GM12878 (cell line): ENCODE measurements around the gene HACD3. TPM values are rescaled to one million over a fixed set of nuclear protein-coding genes. Genes with fewer than 3 reads are reported as not detected.

Source experiments
- ATAC-seq: fragments of 200-7000 bp; cut with Tn5 transposase; 3 replicates; pipeline ENCODE4 v1.9.1; 2020; ENCODE audit warnings: mild to moderate bottlenecking, moderate library complexity
- BruUV-seq: library from RNA; stranded (reverse); fragments of 400-500 nt; replicated peaks from 2 replicates; lab custom pipeline; 2021; lab: Mats Ljungman, UMichigan
- CTCF ChIA-PET: fragments of 300-600 bp; sonication (Branson Sonifier 250); formaldehyde crosslinking; extraction: SDS; loops from one replicate; lab custom pipeline; 2021; ENCODE audit warnings: inconsistent platforms; lab: Yijun Ruan, JAX
- POLR2A ChIA-PET: fragments of 350-600 bp; formaldehyde crosslinking; extraction: SDS; loops from one replicate; lab custom pipeline; 2021; ENCODE audit warnings: inconsistent platforms; lab: Charles Lee
- RAD21 ChIA-PET: fragments of 300-600 bp; sonication (Branson Sonifier 250); formaldehyde crosslinking; loops from one replicate; lab custom pipeline; 2023; ENCODE audit warnings: antibody characterized with exemption; ENCODE audit not compliant: unreplicated experiment; lab: Charles Lee
- SMC1A ChIA-PET: fragments of 300-600 bp; sonication (Branson Sonifier 250); formaldehyde crosslinking; loops from one replicate; lab custom pipeline; 2023; ENCODE audit not compliant: unreplicated experiment, uncharacterized antibody; lab: Charles Lee
- DNase-seq: peaks from one replicate; pipeline ENCODE4 v3.0.0-alpha.2; 2011; ENCODE audit warnings: low read depth, low spot score
- FAIRE-seq: peaks from 3 replicates; lab custom pipeline; 2011; peaks lifted over from hg19 to GRCh38; lab: Jason Lieb, UNC
- H2AFZ ChIP-seq: 2 replicates; pipeline ENCODE4 v1.6.0; 2011; ENCODE audit warnings: low read depth, low read length, control low read depth; ENCODE audit not compliant: control insufficient read depth
- H3K27ac ChIP-seq: 2 replicates; pipeline ENCODE4 v1.5.1; 2011; ENCODE audit warnings: control low read depth; ENCODE audit not compliant: control insufficient read depth, insufficient read depth
- H3K27me3 ChIP-seq, 2 experiments: replicated peaks in 1 of 2; 2 replicates each; pipeline versions ENCODE4 v1.6.0 to v1.6.1; 2011; ENCODE audit warnings: low read length in 1 of 2; ENCODE audit not compliant: control insufficient read depth in 2 of 2, insufficient read depth in 2 of 2
- H3K36me3 ChIP-seq, 2 experiments: 2 replicates each; pipeline ENCODE4 v1.5.1; 2011; ENCODE audit warnings: low read length in 1 of 2; ENCODE audit not compliant: control insufficient read depth in 2 of 2, insufficient read depth in 2 of 2
- H3K4me1 ChIP-seq: 2 replicates; pipeline ENCODE4 v1.6.1; 2011; ENCODE audit warnings: mild to moderate bottlenecking, low read length, moderate library complexity, mixed read lengths; ENCODE audit not compliant: control insufficient read depth, insufficient read depth
- H3K4me2 ChIP-seq: 2 replicates; pipeline ENCODE4 v1.6.0; 2011; ENCODE audit warnings: control low read depth; ENCODE audit not compliant: control insufficient read depth, insufficient read depth
- H3K4me3 ChIP-seq: fragments of 200-600 bp; sonication (generic); 2 replicates; pipeline ENCODE4 v1.5.1; 2016
- H3K79me2 ChIP-seq: 2 replicates; pipeline ENCODE4 v1.6.0; 2011; ENCODE audit warnings: low read length; ENCODE audit not compliant: control insufficient read depth, insufficient read depth
- H3K9ac ChIP-seq: 2 replicates; pipeline ENCODE4 v1.8.0; 2011; ENCODE audit warnings: low read length, control low read depth, mixed read lengths; ENCODE audit not compliant: control insufficient read depth, insufficient read depth
- H3K9me3 ChIP-seq: replicated peaks from 3 replicates; pipeline ENCODE4 v1.5.1; 2011; ENCODE audit warnings: mild to moderate bottlenecking, low read length; ENCODE audit not compliant: control insufficient read depth, insufficient read depth
- H4K20me1 ChIP-seq: 2 replicates; pipeline ENCODE4 v1.6.0; 2011; ENCODE audit not compliant: control insufficient read depth, insufficient read depth
- BHLHE40 ChIP-seq, 2 experiments: fragments of 450-650 bp in 1 of 2; IDR thresholded peaks; 2 replicates each; pipeline ENCODE4 v1.6.1; 2011 to 2017; ENCODE audit warnings: low read depth in 2 of 2, borderline replicate concordance in 1 of 2, improper control_type of control experiment in 1 of 2, low read length in 1 of 2, mild to moderate bottlenecking in 1 of 2
- BRCA1 ChIP-seq: IDR thresholded peaks from 2 replicates; pipeline ENCODE4 v1.6.1; 2011; ENCODE audit warnings: low read depth, low read length, improper control_type of control experiment
- ETV6 ChIP-seq, 2 experiments: fragments of 450-650 bp in 1 of 2; IDR thresholded peaks in 1 of 2; conservative IDR thresholded peaks in 1 of 2; 2 replicates each; pipeline ENCODE4 v1.6.1; 2014; ENCODE audit warnings: antibody characterized with exemption in 1 of 2, borderline replicate concordance in 1 of 2, low read depth in 1 of 2, mild to moderate bottlenecking in 1 of 2, moderate library complexity in 1 of 2
- FOS ChIP-seq: IDR thresholded peaks from 3 replicates; pipeline ENCODE4 v1.6.1; 2011; ENCODE audit warnings: borderline replicate concordance; ENCODE audit not compliant: insufficient read length; ENCODE audit errors: extremely low read depth
- HDAC6 ChIP-seq: fragments of 200-600 bp; sonication (generic); IDR thresholded peaks from one replicate; pipeline ENCODE4 v1.8.0; 2017; ENCODE audit warnings: antibody characterized with exemption; ENCODE audit not compliant: unreplicated experiment
- POLR2AphosphoS5 ChIP-seq: IDR thresholded peaks from 2 replicates; pipeline ENCODE4 v1.6.1; 2011; ENCODE audit warnings: mild to moderate bottlenecking, low read length, inconsistent platforms
- RBBP5 ChIP-seq: fragments of 200-600 bp; sonication (generic); conservative IDR thresholded peaks from 2 replicates; pipeline ENCODE4 v1.6.1; 2016
- SIX5 ChIP-seq: IDR thresholded peaks from 2 replicates; pipeline ENCODE4 v1.6.1; 2011; ENCODE audit warnings: mild to moderate bottlenecking, low read depth, low read length, moderate library complexity; ENCODE audit not compliant: severe bottlenecking
- SMAD1 ChIP-seq: fragments of 450-650 bp; IDR thresholded peaks from 2 replicates; pipeline ENCODE4 v1.6.1; 2018; ENCODE audit warnings: mild to moderate bottlenecking, low read depth; ENCODE audit not compliant: partially characterized antibody
- in situ Hi-C: fragments of 300-500 bp; cut with MboI; formaldehyde crosslinking; loops from 9 replicates; pipeline ENCODE4 v1.14.3; 2018; ENCODE audit warnings: mixed read lengths
- intact Hi-C: fragments of 100-400 bp; cut with micrococcal nuclease; formaldehyde crosslinking; loops from one replicate; pipeline ENCODE4 v1.14.2; 2022; ENCODE audit not compliant: unreplicated experiment
- polyA plus RNA-seq, 11 experiments: library from polyadenylated mRNA; depleted of rRNA in 4 of 11; unstranded in 6 of 11; stranded (reverse) in 5 of 11; fragments of >200 nt; fragmentation: Nextera tagmentation in 4 of 11; fragmentation: Illumina TruSeq in 1 of 11; extraction: Ambion mirVana in 4 of 11; extraction: Trizol in 1 of 11; gene quantifications; 1 replicate in 1 of 11; 2 replicates in 10 of 11; pipeline versions ENCODE4 v1.2.1 to v1.2.3, GENCODE V29; 2011 to 2016; ENCODE audit warnings: inconsistent platforms in 2 of 11, missing spikeins in 2 of 11, low read depth in 1 of 11
- total RNA-seq, 4 experiments: library from RNA; depleted of rRNA in 3 of 4; stranded (reverse); fragments of >200 nt in 3 of 4; fragmentation: Illumina TruSeq in 1 of 4; extraction: Trizol in 1 of 4; gene quantifications; 2 replicates each; pipeline versions ENCODE4 v1.2.1 to v1.2.3, GENCODE V29; 2013 to 2021
- TF ChIP-seq, protein P1 (sequence below): fragments of 450-650 bp; IDR thresholded peaks from 2 replicates; pipeline ENCODE4 v1.6.1; 2017; ENCODE audit warnings: mild to moderate bottlenecking, moderate library complexity

The HACD3 gene
- total and polyA plus RNA-seq, 10 of the 15 experiments (the other 5 are each of a cell fraction or from before 2014, with no cell fraction given): 25.9 to 75.8 (median 48.3) TPM

DNA sequence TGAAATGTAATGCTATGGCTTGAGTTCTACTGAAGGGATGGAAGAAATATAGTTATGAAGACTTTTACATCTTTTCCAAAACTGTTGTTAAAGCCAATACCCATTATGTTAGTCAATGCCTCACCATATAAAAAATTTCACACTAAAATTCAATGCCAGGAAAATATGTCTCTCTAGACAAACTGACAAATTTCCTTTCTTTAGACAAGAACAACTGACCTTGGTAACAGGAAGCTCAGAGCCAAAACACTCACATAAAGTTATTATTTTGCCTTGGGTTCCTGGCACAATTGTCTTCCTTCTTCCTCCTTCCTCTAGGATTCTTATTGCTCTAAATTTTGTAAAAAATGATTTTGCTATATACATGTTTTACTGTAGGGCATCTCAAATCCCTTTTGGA, 54.0 kb downstream of the HACD3 start:
- RAD21 ChIA-PET: no interaction called here
- CTCF ChIA-PET: interaction anchor here (1.0 to 1.4 kb wide), 3 partner anchors 11 to 272 kb away, joined by 3 to 6 read pairs (median 5); no protein-coding TSS in a partner anchor
- TF ChIP-seq SMAD1: no peak
- no peak for TF ChIP-seq ETV6 (conservative IDR thresholded peaks at IDR 0.05 in 1 of 2, IDR thresholded peaks at IDR 0.05 in 1 of 2; ENCODE audit: borderline replicate concordance in 1 of 2, low read depth in 1 of 2)
- no peak for TF ChIP-seq BRCA1
- no peak for TF ChIP-seq POLR2AphosphoS5
- TF ChIP-seq, protein P1, sequence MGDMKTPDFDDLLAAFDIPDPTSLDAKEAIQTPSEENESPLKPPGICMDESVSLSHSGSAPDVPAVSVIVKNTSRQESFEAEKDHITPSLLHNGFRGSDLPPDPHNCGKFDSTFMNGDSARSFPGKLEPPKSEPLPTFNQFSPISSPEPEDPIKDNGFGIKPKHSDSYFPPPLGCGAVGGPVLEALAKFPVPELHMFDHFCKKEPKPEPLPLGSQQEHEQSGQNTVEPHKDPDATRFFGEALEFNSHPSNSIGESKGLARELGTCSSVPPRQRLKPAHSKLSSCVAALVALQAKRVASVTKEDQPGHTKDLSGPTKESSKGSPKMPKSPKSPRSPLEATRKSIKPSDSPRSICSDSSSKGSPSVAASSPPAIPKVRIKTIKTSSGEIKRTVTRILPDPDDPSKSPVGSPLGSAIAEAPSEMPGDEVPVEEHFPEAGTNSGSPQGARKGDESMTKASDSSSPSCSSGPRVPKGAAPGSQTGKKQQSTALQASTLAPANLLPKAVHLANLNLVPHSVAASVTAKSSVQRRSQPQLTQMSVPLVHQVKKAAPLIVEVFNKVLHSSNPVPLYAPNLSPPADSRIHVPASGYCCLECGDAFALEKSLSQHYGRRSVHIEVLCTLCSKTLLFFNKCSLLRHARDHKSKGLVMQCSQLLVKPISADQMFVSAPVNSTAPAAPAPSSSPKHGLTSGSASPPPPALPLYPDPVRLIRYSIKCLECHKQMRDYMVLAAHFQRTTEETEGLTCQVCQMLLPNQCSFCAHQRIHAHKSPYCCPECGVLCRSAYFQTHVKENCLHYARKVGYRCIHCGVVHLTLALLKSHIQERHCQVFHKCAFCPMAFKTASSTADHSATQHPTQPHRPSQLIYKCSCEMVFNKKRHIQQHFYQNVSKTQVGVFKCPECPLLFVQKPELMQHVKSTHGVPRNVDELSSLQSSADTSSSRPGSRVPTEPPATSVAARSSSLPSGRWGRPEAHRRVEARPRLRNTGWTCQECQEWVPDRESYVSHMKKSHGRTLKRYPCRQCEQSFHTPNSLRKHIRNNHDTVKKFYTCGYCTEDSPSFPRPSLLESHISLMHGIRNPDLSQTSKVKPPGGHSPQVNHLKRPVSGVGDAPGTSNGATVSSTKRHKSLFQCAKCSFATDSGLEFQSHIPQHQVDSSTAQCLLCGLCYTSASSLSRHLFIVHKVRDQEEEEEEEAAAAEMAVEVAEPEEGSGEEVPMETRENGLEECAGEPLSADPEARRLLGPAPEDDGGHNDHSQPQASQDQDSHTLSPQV: no peak
- no peak for TF ChIP-seq SIX5
- TF ChIP-seq BHLHE40 (IDR thresholded peaks at IDR 0.05; ENCODE audit: borderline replicate concordance in 1 of 2, low read depth in 2 of 2, low read length in 1 of 2): no peak
- no peak for TF ChIP-seq RBBP5
- no peak for TF ChIP-seq HDAC6
- TF ChIP-seq FOS: no peak
- Histone ChIP-seq H3K9ac (no peak overlapping the region), H4K20me1 (no peaks in the 10 kb centered on the region), H3K4me3 (no peak overlapping the region), H3K4me1 (peaks cover 4% of the 10 kb centered on the region; the same call in 1 of the 2 replicates), H3K4me2 (no peak overlapping the region), H2AFZ (no peak overlapping the region), H3K27me3 (no peaks in the 10 kb centered on the region), H3K27ac (no peak overlapping the region), H3K79me2 (no peaks in the 10 kb centered on the region), H3K9me3 (no peaks in the 10 kb centered on the region), H3K36me3 (peaks cover 7 to 18% of the 10 kb centered on the region in 2 experiments; a peak in 3 of 4 replicates)
- FAIRE-seq: no peak
- ATAC-seq: no peak
- SMC1A ChIA-PET: interaction anchor here (1.2 to 1.6 kb wide), 4 partner anchors 11 to 58 kb away, joined by 3 to 7 read pairs (median 5); no protein-coding TSS in a partner anchor
- intact Hi-C loops (loop anchor here (5.0 kb wide), 1 partner anchor 182 kb away; no protein-coding TSS in a partner anchor), in situ Hi-C loops (no loop called here)
- DNase-seq: no peak
- BruUV-seq: no TSS peak
- POLR2A ChIA-PET: no interaction called here
